HL-60/S4 treated with phorbol 12-myristate 13-acetate at 8.2 ng/mL for 4 days and 3 days (cell line): Measurements from ENCODE around the gene CD93.

Source experiments
- in situ Hi-C: fragments of 300-500 bp; cut with MboI; formaldehyde crosslinking; loops from 2 replicates; pipeline ENCODE4 v1.15.0; 2022; ENCODE audit warnings: low sequenced_read_pairs

CD93 gene, protein sequence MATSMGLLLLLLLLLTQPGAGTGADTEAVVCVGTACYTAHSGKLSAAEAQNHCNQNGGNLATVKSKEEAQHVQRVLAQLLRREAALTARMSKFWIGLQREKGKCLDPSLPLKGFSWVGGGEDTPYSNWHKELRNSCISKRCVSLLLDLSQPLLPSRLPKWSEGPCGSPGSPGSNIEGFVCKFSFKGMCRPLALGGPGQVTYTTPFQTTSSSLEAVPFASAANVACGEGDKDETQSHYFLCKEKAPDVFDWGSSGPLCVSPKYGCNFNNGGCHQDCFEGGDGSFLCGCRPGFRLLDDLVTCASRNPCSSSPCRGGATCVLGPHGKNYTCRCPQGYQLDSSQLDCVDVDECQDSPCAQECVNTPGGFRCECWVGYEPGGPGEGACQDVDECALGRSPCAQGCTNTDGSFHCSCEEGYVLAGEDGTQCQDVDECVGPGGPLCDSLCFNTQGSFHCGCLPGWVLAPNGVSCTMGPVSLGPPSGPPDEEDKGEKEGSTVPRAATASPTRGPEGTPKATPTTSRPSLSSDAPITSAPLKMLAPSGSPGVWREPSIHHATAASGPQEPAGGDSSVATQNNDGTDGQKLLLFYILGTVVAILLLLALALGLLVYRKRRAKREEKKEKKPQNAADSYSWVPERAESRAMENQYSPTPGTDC

DNA sequence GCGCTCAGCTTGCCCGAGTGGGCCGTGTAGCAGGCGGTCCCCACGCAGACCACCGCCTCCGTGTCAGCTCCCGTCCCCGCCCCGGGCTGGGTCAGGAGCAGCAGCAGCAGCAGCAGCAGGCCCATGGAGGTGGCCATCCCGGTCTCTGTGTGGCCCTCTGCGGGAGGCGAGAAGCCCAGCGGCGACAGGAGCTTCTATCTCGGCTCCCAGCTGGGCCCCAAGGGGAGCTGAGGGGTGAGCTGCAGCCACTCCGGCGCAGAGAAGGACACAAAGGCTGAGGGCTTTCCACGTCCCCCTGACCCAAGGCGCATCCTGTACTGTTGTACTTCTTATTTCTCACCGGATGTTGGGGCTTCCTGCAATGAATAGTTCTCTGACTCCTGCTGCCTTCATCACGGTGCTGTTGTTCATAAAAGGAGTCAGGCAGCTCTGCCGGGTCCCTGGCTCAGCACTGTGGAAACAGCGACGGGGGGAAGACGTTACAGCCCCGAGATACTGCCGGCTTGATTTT lies at the start of gene CD93:
Gene CD93, minus strand, starts transcription at position 269 of the 511 bp plus-strand sequence. Its CDS starts 132 bp downstream, at position 137.
- in situ Hi-C loops = no loop called here

DNA sequence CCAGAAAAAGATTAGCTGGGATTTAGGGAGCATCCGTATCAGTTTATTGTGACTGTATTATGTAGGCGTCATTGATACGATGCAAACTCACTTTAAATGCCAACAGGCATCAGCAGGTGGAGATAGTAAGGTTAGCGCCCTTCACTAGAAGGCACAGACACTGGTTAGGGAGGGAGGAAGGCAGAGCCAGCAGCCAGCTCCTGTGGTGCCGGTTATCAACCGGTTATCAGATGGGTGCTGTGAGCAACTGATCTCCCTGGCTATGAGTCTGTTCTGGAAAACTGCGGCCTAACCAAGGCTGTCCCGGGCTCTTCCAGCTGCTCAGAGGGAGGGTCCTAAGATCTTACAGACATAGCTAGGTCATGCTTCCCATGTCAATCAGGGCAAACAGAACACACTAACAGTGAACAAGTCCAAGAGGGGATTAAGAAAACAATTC lies 47.5 kb upstream of the CD93 start:
- in situ Hi-C loops = no loop called here

DNA sequence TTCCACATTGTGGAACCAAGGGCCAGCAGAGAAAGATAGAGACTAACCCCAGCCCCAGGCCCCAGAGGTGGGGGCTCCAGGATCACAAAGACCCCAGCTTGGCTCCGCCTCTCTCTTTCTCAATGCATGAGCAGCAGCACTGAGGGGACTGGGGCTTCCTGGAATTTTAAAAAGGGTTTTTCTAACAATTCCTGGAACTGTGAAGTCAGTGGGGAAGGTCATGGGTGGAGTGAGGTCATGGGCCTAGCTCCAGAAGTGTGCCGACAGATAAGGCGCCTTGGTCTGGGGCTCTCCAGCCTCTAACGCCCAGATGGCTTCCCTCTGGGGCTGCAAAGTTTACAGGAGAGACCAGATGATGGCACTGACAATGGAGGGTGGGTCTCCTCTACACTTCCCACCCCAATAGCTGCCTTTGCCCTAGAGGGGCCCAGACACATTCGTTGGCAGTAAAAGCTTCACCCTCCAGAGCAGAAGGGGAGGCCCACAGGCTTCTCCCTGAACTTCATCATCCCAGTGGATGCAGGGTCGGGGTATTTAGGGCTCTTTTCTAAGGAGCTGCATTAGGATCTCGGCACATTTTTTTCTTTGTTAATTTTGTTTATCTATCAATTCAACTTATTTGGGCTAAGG lies 46.9 kb upstream of the CD93 start:
- in situ Hi-C loops = no loop called here

DNA sequence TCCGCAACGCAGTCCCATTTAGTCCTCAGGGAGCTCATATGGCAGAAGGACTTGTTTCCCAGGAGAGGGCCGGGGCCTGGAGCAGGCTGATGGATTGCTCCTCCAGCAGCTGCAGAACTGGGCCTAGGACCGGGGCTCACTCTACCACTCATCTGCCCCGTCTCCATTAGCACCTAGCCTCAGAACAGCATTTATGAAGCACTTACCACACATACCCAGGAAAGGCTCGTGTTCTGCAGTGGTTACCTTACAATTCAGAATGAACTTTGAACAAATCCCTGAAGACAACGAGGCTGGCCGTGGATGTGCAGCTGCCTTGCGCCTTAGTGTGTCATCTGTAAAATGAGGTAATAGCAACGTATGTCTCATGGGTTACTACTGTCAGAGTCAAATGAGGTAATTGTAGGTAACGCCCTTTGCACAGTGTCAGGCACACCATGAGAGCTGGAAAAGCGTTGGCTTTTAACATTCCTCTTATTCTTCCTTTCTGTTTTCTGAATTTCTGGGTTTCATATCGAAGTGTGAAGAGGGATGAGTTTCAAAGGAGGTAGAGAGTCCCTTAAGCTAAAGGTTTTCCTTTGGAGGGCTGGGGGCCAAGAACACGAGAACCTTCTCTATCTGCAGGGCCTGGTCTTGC lies 46.3 kb upstream of the CD93 start:
- in situ Hi-C loops = no loop called here

DNA sequence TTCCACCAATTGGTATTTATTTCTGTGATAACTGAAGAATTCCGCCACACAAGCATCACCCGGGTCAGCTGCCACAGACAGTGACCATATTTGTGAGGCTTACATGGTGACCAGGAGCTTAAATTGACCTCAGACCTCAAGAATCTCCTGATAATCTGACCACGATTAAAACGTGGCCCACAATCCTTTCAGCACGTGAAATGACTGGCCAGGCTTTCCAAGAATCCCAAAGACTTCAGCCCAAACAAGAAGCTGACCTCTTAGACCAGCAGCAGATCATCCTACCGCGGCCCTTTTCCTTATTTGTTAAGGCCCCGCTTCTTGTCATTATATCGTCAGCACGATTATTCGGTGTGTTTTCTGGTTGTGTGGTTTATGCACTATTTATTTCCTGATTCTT lies 45.6 kb upstream of the CD93 start:
- in situ Hi-C loops = no loop called here

DNA sequence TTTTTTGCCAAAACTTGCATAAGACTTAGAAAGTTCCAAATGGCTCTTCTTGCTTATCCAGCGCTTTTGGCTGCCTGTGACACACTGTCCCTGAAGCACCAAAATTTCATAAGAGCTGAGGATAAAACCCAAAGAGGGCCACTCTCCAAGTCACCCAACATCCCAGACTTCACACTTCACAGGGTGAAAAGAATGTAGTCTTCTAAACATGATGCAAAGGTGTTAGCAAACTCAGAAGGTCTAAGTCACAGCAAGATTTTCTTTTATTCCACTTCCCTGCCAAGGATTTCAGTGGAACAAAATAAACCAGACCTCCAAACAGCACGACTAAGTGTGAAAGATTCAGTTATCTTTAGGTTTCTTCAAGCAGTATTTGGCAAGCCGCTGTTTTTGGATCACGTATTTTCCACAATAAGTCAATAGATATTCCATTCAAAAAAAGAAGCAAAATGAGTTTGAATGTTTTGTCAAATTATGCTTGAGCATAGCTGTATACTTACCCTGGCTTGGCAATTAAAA lies 44.6 kb upstream of the CD93 start:
- in situ Hi-C loops = no loop called here

DNA sequence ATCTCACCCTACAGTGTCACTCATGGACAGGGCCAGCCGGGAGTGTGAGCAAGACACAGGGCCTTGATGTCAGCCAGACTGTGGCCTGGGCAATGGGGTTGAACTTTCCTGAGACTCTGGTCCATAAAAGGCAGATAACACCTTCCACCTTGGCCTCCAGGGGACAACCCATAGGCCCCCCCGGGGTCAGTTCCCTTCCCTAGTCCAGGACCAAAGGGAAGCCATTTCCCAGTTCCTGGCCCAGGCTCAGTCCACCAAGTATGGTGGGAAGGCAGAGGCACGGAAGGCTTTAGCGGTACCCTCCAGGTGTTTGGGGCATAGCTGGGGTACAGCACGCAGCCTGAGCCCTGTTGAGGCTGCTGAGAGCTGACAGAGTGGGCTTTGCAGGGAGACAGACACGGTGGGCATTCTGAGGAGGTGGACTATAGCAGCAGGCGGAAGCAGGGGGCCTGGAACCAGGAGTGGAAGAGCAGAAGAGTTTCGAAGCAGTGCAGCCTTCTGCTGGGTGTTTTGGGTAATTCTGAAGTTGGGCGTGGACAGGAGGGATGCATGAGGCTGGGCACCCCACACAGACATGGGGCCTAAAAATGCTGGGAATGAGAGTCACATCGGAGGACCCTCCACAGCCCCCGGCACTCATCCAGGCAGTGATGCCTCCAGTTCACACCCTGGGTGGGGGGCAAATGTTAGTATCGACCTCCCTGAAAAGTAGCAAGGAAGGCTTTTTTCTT lies 43.9 kb upstream of the CD93 start:
- in situ Hi-C loops = no loop called here

DNA sequence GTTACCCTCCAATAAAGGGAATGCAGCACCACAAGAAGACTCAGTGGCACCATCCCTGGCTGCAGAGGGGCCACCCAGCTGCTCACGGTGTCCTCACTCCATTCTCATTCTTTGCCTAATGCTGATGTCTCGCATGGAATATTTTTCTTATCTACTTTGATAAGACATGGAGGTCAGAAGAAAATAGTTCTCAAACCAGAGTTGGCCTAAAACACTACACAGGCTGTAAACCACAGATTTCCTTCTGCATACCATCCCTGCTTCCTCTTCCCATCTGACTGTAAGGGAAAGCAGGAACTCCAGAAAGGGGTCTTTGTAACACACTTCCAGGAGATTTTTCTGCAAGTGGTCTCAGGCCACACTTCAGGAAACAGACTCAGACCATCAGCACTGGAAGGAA lies 43.1 kb upstream of the CD93 start:
- in situ Hi-C loops = no loop called here

DNA sequence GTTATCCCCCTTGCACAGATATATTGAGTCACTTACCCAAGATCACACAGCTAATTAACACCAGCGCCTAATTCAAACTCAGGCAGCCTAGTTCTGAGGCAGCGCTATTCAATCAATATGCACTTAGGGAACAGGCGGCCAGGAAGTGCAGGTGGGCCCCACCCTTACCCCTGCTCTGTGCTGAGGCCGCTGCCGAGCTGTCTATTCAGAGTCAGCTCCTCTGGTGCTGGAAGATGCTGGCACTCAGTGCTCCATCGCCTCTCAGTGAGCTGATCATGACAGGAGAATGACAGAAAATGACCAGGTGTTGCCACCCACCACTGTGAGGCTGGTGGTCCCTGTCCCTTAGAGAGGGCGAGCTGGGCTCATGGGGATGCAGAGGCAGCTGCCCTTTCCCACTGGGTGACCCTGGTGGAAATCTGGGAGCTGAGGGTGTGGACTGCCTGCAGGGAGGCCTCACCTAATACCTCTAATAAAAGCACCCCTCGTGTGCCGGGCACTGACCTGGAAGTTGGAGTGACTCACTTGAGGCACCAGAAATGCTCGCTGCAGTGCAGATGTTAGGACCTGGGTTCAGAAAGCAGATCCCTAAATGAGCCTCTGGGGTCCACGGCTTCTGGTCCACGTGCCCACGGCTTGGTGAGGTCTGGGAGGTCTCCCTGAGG lies 42.5 kb upstream of the CD93 start:
- in situ Hi-C loops = no loop called here

DNA sequence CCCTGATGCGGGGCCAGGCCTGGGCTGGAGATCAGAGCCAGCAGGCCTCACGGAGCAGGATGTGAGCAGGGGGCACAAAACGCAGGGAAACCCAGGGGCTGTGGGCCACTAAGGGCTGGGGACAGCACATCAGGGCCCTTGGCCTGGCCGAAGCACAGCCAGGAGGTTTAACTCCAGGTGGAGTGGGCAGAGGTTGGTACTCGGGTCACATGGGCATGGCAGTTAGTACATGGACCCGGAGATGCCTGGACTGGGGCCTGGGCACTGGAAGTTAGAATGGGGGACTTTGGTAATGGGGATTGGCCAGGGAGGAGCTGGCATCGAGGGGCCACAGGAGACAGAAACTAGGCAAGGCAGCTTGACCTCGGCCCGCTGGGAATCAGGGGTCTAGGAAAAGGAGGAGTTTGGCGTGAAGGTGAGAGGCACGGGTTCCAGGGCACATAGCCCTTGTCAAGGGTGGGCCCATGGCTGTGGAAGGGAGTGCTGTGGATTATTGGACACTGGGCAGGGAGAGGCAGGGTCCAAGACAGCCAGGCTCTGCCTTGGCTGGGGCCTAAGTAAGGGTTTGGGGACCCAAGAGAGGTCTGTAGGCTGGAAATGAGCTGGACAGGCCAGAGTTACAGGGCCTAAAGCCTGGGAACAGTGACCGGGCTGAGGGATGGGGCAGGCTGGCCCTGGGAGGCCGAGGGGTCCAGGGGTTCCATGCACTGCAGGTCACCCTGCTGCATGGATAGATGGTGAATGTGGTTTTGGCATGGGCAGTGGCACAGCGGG lies 41.6 kb upstream of the CD93 start:
- in situ Hi-C loops = no loop called here

DNA sequence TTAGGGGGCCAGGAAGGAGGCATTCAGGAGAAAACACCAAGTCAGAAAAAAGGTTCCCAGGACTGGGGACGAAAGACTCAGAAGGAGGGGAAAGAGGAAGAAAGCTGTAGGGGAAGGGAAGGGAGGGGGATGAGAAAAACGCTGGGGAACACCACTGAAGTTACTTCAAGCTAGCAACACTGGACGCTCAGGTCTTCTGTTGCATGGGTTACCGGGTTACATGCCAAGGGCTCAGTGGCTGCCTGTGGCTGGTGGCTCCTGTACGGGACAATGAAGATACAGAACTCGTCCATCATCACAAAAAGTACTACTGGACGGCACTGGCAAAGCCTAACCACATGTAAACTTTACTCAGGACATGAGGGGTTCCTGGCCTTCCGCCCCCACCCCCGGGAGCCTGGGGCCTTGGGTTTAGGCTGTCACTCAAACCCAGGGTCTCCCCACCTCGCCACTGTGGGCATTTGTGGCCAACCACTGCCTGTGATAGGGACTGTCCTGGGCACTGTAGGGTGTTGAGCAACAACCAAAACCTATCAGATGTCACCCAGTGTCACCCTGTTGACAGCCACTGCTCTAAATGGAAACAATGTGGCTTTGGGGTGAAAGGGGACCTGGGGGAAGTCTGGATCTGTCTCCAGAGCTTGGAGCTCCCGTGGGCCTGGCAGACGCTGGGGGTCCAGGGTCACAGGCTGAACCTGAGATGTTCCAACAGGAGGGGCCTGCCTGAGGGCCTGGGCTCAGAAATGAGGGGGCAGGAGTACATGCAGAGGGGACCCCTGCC lies 40.3 kb upstream of the CD93 start:
- in situ Hi-C loops = no loop called here

DNA sequence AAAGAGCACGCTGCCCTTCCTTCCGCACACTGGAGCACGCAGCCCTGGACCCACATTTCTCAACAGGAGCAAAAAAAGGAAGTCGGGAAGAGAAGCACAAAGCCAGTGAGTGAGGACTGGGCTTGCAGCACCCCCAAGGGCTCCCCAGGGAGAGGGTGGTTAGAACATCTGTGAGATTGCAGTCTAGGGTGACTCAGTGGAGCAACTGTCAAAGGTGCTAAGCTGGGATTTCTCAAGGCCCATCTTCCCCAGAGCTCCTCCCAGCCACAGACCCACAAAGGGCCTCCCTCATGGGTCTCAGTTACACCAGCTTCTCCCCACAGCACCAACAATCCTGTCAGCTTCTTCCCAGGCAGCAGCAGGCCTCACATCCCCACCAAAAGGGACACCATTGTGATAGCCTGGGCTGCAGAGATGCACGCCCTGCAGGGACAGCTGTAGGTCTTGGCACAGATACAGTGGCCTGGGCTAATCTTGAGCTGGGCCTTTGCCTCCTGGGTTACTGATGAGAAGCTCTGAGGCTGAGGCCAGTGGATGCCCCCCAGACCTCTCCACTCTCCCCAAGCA lies 39.6 kb upstream of the CD93 start:
- in situ Hi-C loops = no loop called here

DNA sequence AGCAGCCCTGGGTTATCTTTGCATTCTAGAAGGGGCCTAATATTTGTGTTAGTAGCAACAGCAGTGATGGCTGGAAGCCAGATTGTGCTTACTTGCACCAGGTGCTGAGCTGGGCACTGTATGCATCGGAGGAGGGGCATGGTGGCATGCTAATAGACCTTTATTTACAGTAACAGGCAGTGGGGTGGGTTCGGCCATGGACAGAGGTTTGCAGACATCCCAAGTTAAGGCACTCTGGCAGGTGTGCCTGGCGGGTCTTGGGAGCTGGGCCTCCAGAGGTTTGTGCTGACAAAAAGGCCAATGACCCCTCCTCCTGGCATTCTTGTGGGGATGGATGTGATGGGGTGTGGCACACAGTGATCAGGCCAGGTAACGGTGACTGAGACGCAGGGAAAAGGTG lies 39.0 kb upstream of the CD93 start:
- in situ Hi-C loops = no loop called here

DNA sequence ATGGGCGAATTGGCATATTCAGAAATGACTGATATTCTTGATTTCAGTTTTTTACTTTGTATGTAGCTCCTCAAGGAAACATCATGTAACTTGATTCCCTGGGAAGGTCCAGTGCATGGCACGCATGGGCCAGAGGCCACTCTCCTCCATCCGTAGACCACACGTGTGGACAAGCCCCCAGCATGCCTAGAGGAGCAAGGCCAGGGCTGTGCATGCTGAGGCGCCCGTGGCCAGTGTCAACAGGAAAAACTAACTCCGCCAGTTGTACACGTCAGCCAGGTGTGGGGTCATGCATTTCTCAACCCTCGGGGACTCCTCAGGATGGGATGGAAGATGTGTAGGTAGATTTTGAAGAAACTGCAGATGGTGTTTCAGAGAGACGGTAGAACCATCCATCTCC lies 37.8 kb upstream of the CD93 start:
- in situ Hi-C loops = no loop called here

DNA sequence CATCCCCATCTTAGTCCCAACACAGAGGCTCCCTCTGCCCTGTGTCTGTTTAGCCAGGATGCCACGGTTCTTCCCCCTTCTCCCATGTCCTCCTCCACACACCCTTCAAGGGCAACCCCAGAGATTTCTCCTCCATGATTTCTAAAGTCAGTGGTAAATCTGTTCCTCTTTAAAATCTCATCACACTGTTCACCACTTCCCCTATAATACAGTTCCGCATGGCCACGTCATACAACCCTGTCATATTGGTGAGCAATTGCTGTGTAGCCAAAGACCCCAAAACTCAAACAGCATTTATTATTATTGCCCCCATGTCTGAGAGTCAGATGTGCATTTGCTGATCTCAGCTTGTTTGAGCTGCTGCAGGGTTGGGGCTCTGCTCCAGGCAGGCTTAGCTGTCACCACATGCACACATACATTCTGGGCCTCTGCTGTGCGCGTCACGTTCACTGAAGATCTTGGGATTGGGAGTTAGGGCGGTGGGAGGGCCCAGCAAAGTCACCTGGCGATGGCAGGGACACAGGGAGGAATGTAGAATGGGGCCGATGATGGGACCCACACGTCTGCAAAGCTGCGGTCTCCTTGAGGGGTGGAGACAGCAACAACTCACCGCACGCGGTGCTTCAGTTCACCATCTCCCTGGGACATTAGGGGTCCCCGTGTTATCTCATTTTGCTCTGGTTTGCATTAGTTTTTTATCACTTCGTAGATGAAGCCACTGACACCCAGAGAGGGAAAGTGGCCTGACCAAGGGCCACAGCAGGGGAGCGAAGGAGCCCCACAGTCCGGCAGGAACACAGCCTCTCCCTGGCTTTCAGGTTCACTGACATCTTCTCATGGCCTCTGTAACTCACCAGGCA lies 36.9 kb upstream of the CD93 start:
- in situ Hi-C loops = no loop called here

DNA sequence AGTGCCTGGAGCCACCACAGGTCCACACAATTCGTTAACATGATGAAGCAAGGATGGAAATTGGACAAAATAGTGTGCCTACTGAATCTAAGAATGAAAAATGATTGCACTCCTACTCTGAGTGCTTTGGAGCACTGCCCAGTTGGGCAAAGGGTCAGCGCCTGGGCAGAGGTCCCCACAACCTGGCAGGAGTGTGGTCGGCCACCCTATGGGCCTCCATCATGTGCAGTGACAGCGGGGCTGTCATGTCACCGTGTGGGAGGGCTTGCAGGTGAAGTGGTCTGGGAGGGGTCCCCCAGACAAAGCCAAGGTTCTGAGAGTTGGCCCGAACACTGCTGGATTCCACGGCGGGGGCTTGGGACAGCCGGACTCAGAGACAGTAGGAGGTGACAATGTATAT lies 36.2 kb upstream of the CD93 start:
- in situ Hi-C loops = no loop called here

DNA sequence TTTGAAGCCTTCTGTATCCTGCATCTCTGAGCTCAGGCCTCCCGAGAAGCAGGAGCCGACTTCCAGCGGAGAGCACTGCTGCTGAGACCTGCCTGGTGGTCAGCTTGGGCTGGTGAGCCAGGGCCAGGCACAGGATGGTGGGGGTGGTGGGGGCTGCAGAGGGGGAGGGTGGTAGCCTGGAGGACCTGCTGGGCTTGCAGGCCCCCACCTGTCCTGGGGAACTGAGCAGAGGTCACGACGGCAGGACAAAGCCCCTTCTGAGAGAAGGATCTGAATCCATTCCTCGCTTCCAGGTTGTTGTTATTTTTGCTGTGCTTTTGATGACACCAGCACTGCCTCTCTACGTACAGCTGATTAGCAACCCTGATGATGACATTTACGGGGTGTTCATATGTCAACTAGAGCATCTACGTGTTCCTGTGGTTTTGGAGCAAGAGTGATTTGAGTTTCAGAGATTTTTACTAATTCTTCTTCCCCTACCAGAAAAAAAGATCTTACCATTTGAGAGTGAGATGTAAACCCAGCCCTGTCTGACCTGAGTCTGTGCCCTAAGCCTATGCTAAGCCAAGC lies 35.7 kb upstream of the CD93 start:
- in situ Hi-C loops = no loop called here
